Measurements from ENCODE around the gene ARHGEF10L.
A peak's percentile ranks its signal among the peaks of the same experiment; 100 is the strongest.
"Not testable (repeated sequence)": the region's sequence is repeated elsewhere in the genome, so short reads cannot be mapped to it uniquely, and the experiment has no call there.

The ARHGEF10L gene

GRCh38 chr1:17606826-17607440, 67.4 kb downstream of the ARHGEF10L start:
- FAIRE-seq (peak; percentile 33), DNase-seq (ENCODE audit: insufficient read length, low spot score) (peak; percentile 54)

GRCh38 chr1:17607644-17608581, 68.4 kb downstream of the ARHGEF10L start:
- no peak for FAIRE-seq
- no peak for DNase-seq (ENCODE audit: insufficient read length, low spot score)

- DNase-seq (ENCODE audit: insufficient read length, low spot score), result no peak
- no peak for FAIRE-seq
These were observed 70.0 kb downstream of the ARHGEF10L start for GRCh38 chr1:17609529-17609928.

- DNase-seq (ENCODE audit: insufficient read length, low spot score), result no peak
These were observed 70.6 kb downstream of the ARHGEF10L start for GRCh38 chr1:17610085-17610484.

GRCh38 chr1:17610713-17611112, 71.2 kb downstream of the ARHGEF10L start:
- no peak for DNase-seq (ENCODE audit: insufficient read length, low spot score)
- FAIRE-seq, result no peak

More at GRCh38 chr1:17610085-17610484, 70.6 kb downstream of the ARHGEF10L start:
- no peak for FAIRE-seq

DNA sequence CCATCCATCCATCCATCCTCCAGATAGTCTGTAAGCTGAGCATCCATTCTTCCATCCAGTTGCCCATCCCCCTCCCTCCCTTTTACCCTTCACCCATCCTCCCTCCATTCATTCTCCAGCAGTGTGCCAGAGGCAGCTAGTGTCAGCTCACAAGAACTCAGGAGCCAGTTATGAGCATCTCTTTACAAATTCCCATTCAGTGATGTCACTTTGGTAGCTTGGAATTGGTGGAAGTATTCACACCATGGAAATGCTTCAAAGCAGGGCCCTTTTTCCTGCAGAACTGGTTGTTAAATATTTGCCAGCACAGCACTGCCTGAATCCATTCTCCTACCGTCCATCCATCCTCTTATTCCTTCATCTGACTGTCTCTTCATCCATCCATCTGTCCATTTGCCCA, 72.5 kb downstream of the ARHGEF10L start:
- FAIRE-seq, result no peak
- DNase-seq (ENCODE audit: insufficient read length, low spot score), result no peak

GRCh38 chr1:17612831-17613230, 73.3 kb downstream of the ARHGEF10L start:
- FAIRE-seq, result no peak

GRCh38 chr1:17614586-17614985, 75.1 kb downstream of the ARHGEF10L start:
- no peak for DNase-seq (ENCODE audit: insufficient read length, low spot score)
- no peak for FAIRE-seq

More at GRCh38 chr1:17612831-17613230, 73.3 kb downstream of the ARHGEF10L start:
- DNase-seq (ENCODE audit: insufficient read length, low spot score), result no peak

DNA sequence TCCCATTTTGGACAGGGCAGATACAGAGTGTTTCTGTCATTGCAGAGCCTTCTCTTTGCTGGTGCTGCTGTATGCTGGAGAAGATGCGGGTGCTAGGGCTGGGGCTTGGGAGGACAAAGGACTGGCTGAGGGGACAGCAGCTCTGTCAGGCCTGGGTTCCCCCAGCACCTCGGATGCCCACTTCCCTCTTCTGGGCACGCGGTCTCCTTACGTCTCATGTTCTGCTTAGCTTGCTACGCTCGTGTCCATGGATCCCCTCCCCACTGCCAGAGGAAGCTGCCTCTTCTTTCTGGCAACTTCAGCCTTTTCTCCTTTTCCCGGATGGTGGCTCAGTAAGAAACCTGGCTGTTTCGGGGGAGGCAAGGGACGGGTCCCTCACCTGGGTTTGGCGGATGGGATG, 75.7 kb downstream of the ARHGEF10L start:
- no peak for DNase-seq (ENCODE audit: insufficient read length, low spot score)
- FAIRE-seq, result no peak

- FAIRE-seq (no peak), DNase-seq (ENCODE audit: insufficient read length, low spot score) (no peak)
These were observed 76.5 kb downstream of the ARHGEF10L start for GRCh38 chr1:17615959-17616358.

DNA sequence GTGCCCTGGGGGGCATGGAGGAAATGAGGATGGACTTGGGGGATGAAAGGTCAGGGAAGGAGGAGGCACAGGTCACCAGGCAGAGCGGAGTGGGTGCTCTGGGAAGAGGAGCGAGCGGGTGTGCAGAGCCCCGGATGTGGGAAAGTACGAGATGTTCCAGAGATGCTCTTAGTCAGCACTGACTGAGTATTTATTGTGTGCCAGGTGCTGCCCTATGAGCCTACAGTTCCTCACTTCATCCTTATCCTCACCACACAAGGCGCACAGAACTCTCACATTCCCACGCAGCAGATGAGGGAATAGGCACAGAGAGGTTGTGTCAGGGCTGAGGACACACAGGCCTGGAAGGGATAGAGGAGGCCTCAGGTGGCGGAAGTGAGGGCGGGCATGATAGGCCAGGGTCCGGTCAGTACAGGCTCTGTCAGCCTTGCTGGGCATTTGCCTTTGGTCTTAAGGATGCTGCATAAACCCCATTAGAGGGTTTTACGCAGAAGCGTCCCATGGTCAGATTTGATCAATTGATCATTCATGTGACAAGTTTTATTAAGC, 77.3 kb downstream of the ARHGEF10L start:
- DNase-seq (ENCODE audit: insufficient read length, low spot score) (no peak), FAIRE-seq (no peak)

- DNase-seq (ENCODE audit: insufficient read length, low spot score), result no peak
- no peak for FAIRE-seq
These were observed 78.5 kb downstream of the ARHGEF10L start for GRCh38 chr1:17617787-17618557.

DNA sequence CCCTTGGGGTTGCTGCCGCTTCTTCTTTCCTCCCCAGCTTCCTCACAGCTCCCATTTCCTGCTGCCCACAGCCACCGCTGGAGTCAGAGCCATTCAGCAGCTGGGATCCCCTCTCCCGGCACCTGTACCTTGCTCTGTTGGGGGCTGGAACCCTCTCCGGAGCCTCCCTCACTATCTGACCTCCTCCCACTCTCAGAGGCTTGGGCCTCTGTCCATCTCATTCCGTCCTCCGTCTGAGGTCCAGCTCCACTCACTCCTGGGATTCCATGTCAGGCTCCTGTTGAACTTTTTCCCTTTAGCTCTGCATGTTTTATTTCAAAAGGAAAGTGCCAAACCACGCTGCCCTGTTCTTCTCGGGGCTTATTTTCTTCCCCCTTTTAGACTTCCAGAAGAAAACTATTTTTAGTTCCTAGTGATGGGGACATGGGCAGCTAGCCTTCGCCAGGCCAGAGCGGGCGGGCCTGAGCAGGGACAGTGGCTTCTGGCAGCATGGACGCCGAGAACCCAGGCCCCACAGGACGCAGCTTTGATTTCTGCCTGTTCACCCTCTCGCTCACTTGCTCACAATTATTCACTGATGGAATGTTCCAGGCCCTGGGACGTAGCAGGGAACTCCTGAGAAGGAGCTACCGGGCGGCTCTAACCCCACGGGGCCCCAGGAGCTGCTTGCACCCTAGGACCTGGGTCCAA, 79.2 kb downstream of the ARHGEF10L start:
- FAIRE-seq (no peak), DNase-seq (ENCODE audit: insufficient read length, low spot score) (no peak)

GRCh38 chr1:17620448-17620847, 81.0 kb downstream of the ARHGEF10L start:
- DNase-seq (ENCODE audit: insufficient read length, low spot score) (no peak), FAIRE-seq (no peak)

- no peak for FAIRE-seq
- no peak for DNase-seq (ENCODE audit: insufficient read length, low spot score)
These were observed 82.2 kb downstream of the ARHGEF10L start for GRCh38 chr1:17621691-17622090.

DNA sequence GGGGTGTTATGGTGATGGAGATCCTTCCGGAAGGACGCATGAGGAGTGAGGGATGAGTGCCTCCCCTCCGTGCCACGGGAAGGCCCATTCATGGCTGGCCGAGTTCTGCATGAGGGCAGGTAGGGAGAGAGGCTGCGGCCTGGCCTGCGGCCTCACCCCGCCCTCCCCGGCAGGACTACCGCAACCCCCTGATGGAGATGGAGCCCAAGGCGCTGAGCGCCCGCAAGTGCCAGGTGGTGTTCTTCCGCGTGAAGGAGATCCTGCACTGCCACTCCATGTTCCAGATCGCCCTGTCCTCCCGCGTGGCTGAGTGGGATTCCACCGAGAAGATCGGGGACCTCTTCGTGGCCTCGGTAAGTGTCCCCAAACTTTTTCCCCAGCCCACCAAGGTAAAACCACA, 83.3 kb downstream of the ARHGEF10L start:
- DNase-seq (ENCODE audit: insufficient read length, low spot score) (no peak), FAIRE-seq (no peak)

- DNase-seq (ENCODE audit: insufficient read length, low spot score), result no peak
- FAIRE-seq, result no peak
These were observed 85.2 kb downstream of the ARHGEF10L start for GRCh38 chr1:17624611-17625233.

GRCh38 chr1:17627239-17628052, 87.9 kb downstream of the ARHGEF10L start:
- no peak for DNase-seq (ENCODE audit: insufficient read length, low spot score)
- FAIRE-seq, result no peak

DNA sequence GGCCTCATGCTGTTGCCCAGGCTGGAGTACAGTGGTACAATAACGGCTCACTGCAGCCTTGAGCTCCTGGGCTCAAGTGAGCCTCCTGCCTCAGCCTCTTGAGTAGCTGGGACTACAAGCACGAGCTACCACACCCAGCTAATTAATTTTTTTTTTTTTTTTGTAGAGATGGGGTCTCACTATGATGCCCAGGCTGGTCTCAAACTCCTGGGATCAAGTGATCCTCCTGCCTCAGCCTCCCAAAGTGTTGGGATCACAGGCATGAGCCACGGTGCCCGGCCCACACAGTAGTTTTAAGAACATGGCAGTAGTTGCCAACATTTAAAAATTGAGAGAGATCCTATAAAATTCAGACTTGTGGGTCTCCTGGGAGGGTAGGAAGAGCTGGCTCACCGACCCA, 89.5 kb downstream of the ARHGEF10L start:
- FAIRE-seq; DNase-seq (ENCODE audit: insufficient read length, low spot score): not testable (repeated sequence)

Measured in GM19239 (cell line).